ENCODE results near the gene HCFC1R1. TPM values are rescaled to one million over a fixed set of nuclear protein-coding genes. Genes with fewer than 3 reads are reported as not detected.
A peak's percentile ranks its signal among the peaks of the same experiment; 100 is the strongest.

The HCFC1R1 gene
- 61.1 and 61.3 TPM in 2 replicates for total RNA-seq (2021)
- long read RNA-seq, transcript HCFC1R1-208 (2 exons, 1,365 nt): minor isoform, 6 of 19 reads
- long read RNA-seq, transcript HCFC1R1-201 (4 exons, 965 nt): major isoform, 8 of 19 reads
- long read RNA-seq, partial matches to known transcripts: 1 of 19 reads
- long read RNA-seq, other reads (novel, unspliced or antisense): 2 of 19 reads

- H2BK20ac ChIP-seq (ENCODE audit: low read depth, low read length, poor library complexity, severe bottlenecking): no peak within 1 kb of the TSS
- peak within 1 kb of the TSS; percentile 66 for H3K27ac ChIP-seq (ENCODE audit: insufficient read length, low read depth, low read length)
- TF ChIP-seq CTCF (conservative IDR thresholded peaks at IDR 0.05): no peak
- peak within 1 kb of the TSS; percentile 51 for H3K4me2 ChIP-seq (ENCODE audit: insufficient read depth, insufficient read length, low read length)
- peak; percentile 99 for DNase-seq
- H4K8ac ChIP-seq (replicated peaks; ENCODE audit: insufficient read length, low read depth, low read length): no peak within 1 kb of the TSS
- H3K9me3 ChIP-seq (ENCODE audit: control insufficient read depth, low read depth, low read length): no peaks in the 10 kb centered on the region
- H2AFZ ChIP-seq (ENCODE audit: low read length): no peak within 1 kb of the TSS
- H3K56ac ChIP-seq (ENCODE audit: insufficient read length, low read depth, low read length): no peak within 1 kb of the TSS
- H2BK120ac ChIP-seq (ENCODE audit: low read depth, low read length, poor library complexity, severe bottlenecking): no peak within 1 kb of the TSS
- peak within 1 kb of the TSS; percentile 48 for H2BK12ac ChIP-seq (ENCODE audit: insufficient read length, low read depth, low read length)
- H3K4ac ChIP-seq (ENCODE audit: low read depth, low read length): no peak within 1 kb of the TSS
- H4K20me1 ChIP-seq (ENCODE audit: control insufficient read depth, insufficient read depth, insufficient read length): no peaks in the 10 kb centered on the region
- peaks cover 26% of the 10 kb centered on the region for H3K23me2 ChIP-seq (ENCODE audit: insufficient read length, low read depth, low read length, poor library complexity, severe bottlenecking)
- no peak within 1 kb of the TSS for H3T11ph ChIP-seq (ENCODE audit: low read length)
- Mint-ChIP-seq H3K27me3 (ENCODE audit: low read depth) (peaks cover 7% of the 10 kb centered on the region), H3K27ac (peak within 1 kb of the TSS; percentile 98 to 100 (median 99)), H3K36me3 (ENCODE audit: insufficient read depth in 1 of 3, low read depth in 3 of 3) (peaks cover 15 to 43% (median 33%) of the 10 kb centered on the region in 3 experiments; a peak in 6 of 7 replicates), H3K4me3 (peak within 1 kb of the TSS; percentile 93 to 96), H3K4me1 (peaks cover 23 to 48% of the 10 kb centered on the region in 2 experiments), H3K9me3 (no peaks in the 10 kb centered on the region; a peak in 2 of 5 replicates)
- H4K91ac ChIP-seq (ENCODE audit: insufficient read length, low read depth, low read length): no peak within 1 kb of the TSS
- WGBS (ENCODE audit: extremely low coverage, insufficient read length, low lambda C conversion rate): no CpG with 5 or more reads among the region's 69 CpGs
- H3K4me1 ChIP-seq (ENCODE audit: insufficient read depth, low read length): peaks cover 2% of the 10 kb centered on the region; the same call in 1 of the 2 replicates
- no peak within 1 kb of the TSS for H3K23ac ChIP-seq (ENCODE audit: insufficient read length, low read depth, low read length)
- H3K79me1 ChIP-seq (ENCODE audit: insufficient read depth, low read depth, low read length, poor library complexity, severe bottlenecking): no peaks in the 10 kb centered on the region
- no peaks in the 10 kb centered on the region; the same call in 1 of the 2 replicates for H3K79me2 ChIP-seq (ENCODE audit: insufficient read depth, low read length)
- H2BK5ac ChIP-seq (ENCODE audit: insufficient read length, low read length): peak within 1 kb of the TSS; percentile 43
- no peaks in the 10 kb centered on the region for H3K27me3 ChIP-seq (ENCODE audit: insufficient read depth, low read length)
- H2AK5ac ChIP-seq (ENCODE audit: insufficient read length, low read length): no peak within 1 kb of the TSS
- no peak within 1 kb of the TSS for H4K5ac ChIP-seq (ENCODE audit: insufficient read length, low read depth, low read length)
- peak within 1 kb of the TSS; percentile 67 for H3K9ac ChIP-seq (ENCODE audit: extremely low read depth, insufficient read length, low read length)
- H2BK15ac ChIP-seq (ENCODE audit: low read depth, low read length): no peak within 1 kb of the TSS
- peak within 1 kb of the TSS; percentile 93 for H3K14ac ChIP-seq (ENCODE audit: insufficient read depth, low read length)
- H3K18ac ChIP-seq (ENCODE audit: insufficient read length, low read depth, low read length): peak within 1 kb of the TSS; percentile 94
These were observed at the start of gene HCFC1R1, which contains the start of gene THOC6 for GRCh38 chr16:3023669-3024478. Gene HCFC1R1 (minus strand): TSS chr16:3023942. CDS start chr16:3023941, 1 bp downstream. Gene THOC6 (plus strand): TSS chr16:3024035. CDS start chr16:3024327, 292 bp downstream.

Data from H9 (cell line).